Activated CD4-positive, CD25-positive, alpha-beta regulatory T cell treated with anti-CD3 and anti-CD28 coated beads, Interleukin-2, amount 50 U/mL, for 16 hours (primary cell): ENCODE measurements around the gene SH3PXD2B.

ENCODE experiments used
- DNase-seq: peaks from one replicate; pipeline ENCODE4 v3.0.0-alpha.2; 2020; ENCODE audit warnings: low read depth, low spot score

The SH3PXD2B gene

DNA sequence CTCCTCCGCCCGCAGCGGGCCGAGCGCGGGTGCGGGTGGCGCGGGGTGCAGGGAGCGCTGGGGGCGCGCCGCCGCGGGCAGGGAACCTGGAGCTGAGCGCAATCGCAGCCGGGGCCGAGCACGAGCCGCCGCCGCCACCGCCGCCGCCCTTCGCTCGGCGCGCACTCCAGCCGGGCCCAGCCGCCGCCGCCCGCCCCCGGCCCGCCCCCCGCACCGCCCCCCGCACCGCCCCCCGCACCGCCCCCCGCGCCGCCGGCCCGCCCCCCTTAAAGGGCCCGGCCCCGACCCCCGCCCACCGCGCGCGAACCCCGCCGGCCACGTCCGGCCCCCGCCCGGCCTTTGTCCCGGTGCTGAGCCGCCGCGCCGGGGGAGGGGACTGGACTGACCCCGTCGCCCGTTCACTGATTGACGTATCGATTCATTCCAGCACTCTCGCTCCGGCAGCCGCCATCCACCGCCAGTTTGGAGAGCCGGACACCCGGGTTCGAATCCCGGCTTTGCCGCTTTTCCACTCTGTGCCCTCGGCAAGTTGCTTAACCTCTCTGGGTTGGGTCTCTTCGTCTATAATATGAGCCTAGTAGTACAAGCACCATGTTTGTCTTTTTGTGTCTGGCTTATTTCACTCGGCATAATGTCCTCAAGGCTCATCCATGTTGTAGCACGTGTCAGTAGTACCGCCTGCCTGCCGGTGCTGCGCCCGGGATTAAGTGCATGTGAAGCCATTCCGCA is at the start of gene SH3PXD2B:
SH3PXD2B (minus strand) TSS at position 168 of the 729 bp plus-strand sequence. CDS start 173 bp downstream, outside the sequence.
- no peak for DNase-seq

DNA sequence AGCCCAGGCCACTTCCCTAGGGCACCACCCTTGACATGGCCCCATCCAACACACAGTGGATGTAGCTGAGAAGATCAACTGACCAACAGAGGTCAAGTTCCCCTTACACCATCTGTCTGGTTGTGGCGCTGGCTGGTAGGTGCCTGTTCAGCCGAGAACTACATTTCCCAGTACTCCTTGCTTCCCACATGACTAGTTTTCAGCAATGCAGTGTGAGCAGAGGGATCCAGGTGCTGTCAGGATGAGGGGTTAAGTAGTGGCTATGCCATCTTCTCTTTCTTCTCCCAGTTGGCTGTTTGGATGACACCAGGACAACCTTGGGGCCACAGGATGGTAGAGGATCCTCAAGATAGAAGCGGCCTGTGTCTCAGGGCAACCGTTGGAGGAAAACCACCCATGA is 48.6 kb upstream of the SH3PXD2B start:
- DNase-seq = no peak

DNA sequence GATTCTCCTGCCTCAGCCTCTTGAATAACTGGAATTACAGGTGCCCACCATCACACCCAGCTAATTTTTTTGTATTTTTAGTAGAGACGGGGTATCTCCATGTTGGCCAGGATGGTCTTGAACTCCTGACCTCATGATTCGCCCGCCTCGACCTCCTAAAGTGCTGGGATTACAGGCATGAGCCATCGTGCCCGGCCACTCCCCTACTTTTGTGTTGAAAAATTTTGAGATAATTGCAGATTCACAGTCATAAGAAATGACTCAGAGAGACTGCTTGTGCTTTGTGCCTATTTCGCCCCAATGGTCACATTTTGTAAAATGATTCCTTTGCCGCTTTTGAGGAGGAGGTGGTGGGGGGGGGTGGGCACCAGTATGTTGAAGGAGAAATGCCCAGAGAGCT is 48.1 kb upstream of the SH3PXD2B start:
- no peak for DNase-seq

DNA sequence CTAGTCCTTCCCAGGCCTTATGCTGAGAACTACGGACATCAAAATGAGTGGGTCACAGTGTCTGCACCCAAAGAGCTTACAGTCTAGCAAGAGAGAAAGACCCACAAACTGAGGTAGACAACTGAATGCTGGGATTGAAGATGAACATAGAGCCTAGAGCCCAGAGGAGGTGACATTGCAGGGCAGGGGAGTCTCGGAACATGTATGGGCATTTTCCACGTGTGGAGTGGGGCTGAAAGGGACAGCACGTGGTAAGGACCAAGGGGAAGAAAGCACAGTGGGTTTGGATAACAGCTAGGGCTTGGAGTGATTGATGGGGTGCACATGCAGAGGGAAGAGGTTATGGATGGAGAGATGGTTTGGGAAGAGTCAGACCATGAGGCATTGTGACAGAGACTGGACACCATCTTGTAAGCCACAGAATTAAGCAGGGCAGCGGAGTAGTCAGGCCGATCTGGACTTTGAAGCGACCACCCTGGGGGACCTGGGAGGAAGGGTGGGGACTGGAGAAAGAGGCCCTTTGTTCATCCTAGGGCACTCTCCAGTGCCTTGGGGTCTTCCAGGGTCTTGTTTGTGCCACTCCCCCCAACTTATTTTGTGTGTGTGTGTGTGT is 47.5 kb upstream of the SH3PXD2B start:
- DNase-seq = no peak

DNA sequence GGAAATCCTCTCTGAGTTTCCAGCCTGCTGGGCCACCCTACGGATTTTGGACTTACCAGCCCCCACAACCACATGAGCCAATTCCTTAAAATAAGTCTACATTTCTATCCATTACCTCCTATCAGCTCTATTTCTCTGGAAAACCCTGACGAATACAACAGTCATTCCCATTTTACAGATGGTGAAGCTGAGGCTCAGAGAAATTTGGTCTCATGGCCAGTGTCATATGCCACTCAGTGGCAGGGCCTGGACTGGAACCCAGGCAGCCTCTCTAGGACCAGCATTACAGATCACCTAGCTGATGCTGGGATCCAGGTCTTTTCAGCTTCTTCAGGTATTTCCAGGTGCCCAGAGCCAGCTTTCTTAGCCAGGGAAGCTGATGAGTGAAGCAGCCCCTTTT is 45.0 kb upstream of the SH3PXD2B start:
- no peak for DNase-seq

DNA sequence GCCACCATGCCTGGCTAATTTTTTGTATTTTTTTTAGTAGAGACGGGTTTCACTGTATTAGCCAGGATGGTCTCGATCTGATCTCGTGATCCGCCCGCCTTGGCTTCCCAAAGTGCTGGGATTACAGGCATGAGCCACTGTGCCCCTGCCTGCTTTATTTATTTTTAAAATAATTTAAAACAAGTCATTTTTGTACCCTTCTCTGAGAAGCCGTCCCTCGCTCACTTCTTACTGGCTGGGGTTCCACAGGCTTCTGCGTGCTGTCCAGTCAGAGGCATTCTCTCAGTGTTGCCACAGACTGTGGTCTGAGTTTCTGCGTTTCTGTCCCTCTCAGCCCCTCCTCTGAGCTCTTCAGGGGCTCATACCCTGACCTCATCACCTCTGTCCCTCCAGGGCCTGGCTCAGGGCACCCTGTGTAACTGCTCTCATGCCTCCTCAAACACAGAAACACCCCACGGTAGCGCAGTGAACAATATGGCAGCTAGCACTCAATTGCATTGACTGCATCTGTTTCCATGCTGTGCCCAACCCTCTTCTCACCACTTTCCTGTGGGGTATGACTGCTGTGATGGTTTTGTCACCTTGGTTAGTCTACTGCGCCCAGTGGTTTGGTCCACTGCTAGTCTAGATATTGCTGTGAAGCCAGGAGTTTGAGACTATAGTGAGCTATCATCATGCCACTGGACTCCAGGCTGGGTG is 44.3 kb upstream of the SH3PXD2B start:
- no peak for DNase-seq

DNA sequence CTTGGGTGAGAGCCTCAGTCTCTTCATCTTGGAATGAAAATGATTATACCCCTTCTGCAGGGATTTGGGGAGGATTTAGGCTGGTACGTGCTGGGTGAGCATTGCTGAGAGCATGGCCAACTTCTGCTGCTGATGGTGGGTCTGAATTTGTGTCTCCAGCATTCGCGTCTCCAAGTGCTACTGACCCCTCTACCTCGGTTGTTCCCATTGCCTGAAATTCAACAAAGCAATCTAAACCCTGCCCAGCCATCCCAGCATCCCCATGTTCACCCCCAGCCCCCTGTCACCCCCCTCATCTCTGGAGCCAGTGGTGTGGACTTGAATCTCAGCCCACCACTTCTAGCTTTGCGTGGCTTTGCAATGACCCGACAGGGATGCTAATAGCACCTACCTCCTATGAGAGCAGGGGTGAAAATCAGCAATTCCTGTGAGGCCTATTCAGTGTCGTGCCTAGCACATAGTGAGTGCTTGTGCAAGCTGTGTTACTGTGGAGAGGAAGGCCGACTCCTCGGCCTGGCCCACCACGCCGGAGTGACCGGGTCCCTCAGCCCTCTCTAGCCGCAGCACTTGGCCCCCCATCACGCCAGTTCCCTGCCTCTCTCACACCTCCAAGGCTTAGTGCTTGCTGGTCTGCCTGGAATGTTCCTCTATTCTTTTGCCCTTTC is 43.4 kb upstream of the SH3PXD2B start:
- no peak for DNase-seq

DNA sequence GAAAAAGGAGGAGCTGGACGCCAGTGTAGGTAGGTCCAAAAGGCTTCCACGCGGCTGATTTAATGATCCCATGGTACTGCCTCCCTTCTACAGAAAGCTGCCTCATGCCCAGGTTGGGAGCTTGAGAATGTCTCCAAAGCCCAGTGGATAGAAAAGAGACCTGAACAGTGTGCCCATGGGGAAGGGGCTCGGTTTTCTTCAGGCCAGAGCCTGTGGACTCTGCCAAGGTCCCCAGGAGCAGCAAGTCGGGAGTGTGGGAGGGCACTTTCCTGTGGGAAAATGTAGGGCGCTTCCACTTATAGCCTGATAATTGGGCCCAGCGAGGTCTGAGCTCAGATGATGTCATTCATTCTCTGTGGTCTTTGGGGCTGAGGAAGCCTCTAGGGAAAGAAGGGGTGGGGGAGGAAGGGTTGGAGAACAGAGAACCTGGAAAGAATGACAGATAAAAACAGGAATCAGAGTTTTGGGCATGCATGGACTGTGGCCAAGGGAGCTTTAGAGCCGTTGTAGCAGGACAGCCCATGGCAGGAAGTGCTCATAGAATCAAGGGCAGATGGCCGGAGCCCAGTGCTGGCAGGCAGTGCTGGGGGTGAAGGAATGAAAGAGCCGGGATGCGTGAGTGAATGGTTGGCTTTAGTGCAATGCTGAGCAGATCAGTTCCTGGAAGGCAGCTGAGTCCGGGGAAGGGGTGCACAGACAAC is 42.5 kb upstream of the SH3PXD2B start:
- no peak for DNase-seq

DNA sequence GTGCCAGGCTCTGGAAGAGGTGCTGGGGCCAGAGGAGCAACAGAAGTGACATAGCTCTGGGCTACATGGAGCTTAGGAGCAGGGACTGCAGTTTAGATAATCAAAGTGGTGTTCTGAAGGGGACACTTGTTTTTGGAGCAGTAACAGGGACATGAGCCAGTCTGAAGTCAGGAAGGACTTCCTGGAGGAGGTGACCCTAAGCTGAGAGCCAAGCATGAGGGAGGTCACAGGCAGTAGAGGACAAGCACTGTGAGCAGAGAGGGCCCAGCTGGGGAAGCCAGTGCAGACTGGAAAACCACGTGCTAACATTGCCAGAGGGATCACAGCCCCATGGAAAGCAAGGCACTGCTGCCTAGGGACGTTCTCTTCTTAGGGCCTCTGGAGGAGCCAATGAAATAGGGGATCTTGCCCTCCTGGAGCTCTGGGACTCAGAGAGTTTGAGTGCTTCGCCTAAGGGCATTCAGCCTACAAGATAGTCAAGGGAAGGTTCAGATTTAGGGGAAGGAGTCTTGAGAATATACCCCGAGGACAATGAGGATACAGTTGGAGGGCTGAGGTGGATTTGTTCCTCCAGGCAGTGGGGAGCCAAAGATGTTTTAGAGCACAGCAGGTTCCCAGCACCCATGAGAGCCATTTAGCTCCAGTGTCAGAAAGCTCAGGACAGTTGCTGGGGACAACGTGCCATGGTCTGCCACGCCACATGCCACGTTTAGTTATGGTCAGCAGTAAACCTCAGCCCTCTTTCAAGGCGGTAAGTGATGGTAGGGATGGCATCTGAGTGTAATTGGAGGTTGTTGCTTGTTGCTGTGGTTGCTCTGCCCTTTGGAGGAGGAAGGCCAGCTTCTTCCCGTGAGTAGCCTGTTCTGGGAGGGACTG is 40.5 kb upstream of the SH3PXD2B start:
- no peak for DNase-seq

DNA sequence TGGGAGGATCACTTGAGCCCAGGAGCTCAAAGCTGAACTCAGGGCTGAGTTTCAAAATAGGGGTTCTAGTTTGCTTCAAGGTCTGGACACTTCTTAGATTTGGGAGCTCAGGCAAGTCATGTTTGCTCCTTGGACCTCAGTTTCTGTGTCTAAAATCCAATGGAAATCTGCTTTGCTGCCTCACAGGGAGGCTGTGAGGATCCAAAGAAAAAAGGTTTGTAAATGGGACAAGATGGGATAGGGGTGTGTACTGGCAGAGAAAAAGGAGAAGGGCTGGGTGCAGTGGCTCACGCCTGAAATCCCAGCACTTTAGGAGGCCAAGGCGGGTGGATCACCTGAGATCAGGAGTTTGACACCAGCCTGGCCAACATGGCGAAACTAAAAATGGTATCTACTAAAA is 39.6 kb upstream of the SH3PXD2B start:
- DNase-seq = no peak

DNA sequence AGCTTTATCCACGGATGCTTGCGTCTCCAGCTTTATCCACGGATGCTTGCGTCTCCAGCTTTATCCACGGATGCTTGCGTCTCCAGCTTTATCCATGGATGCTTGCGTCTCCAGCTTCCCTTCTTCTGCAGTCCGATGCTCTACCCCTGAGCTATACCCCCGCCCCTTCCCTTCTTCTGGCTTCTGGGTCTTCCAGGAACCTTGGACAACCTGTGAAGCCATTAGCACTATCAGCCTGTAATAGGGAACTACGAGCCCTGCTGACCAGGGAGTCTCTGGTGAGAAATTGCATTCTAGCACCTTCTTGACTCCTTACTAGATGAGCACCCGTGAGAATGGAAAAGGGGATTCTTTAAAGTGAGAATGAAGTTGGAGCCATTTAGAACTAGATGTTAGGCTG is 39.1 kb upstream of the SH3PXD2B start:
- DNase-seq = no peak

DNA sequence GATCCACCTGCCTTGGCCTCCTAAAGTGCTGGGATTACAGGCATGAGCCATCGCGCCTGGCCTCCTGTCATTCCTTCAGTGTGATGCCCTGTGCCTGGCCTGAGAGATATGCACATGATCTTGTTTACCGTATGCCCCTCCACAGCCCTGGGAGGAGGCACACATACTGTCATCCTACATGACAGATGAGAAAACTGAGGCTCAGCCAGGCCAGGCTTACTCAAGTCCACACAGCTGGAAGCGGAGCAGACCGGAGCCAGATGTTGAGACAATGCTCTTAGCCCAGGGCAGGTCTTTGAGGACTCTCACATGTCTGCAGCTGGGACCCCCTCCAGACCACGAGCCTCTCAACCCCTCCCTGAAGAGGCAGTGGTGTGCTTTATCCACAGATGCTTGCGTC is 38.7 kb upstream of the SH3PXD2B start:
- DNase-seq = no peak

DNA sequence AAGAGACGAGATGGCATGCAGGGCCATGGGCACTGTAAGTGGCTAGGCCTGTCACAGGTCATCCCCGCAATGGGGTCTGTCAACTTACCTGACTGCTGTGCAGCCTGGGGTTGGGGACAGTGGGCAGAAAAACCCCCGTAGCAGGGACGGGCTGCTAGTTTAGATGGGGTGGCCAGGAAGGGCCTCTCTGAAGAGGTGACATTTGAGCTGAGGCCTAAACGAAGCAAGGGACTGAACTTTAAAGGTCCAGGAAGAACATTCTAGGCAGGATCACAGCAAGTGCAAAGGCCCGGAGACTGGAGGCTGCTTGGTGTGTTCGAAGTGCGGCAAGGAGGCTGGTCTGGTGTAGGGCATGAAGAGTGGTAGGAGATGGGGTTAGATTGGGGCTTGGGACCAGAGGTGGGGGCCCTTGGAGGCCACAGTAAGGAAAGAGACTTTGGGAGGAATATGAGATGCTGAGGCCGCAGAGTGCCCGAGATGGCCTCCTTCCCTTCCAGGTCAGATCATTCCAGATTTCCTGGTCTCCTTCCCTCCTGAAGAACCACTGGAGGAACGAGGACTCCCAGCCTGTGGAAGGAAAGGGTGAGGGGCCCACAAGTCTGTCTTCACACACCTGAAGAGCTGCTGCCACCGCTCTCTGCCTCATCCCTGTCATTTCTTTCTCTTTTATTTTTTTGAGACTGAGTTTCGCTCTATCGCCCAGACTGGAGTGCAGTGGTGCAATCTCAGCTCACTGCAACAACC is 37.9 kb upstream of the SH3PXD2B start:
- DNase-seq = no peak

DNA sequence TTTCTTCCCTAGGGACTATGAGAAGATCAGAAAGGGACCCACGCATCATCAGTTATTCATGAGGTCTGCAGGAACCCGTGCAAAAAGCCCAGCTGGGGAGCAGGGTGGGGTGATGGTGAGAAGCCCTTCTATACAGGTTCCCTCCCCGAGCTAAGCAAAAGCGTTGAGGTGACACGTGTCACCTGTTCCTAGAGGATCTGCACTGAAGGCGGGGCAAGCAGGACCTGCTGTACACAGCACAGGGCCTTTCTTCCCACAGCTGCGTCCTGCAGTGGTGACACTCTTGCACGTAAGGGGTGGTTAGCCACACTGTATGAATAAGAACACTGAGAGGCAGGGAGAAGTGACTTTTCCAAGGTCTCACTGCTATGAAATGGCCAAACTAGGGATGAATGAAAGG is 37.2 kb upstream of the SH3PXD2B start:
- DNase-seq = no peak

DNA sequence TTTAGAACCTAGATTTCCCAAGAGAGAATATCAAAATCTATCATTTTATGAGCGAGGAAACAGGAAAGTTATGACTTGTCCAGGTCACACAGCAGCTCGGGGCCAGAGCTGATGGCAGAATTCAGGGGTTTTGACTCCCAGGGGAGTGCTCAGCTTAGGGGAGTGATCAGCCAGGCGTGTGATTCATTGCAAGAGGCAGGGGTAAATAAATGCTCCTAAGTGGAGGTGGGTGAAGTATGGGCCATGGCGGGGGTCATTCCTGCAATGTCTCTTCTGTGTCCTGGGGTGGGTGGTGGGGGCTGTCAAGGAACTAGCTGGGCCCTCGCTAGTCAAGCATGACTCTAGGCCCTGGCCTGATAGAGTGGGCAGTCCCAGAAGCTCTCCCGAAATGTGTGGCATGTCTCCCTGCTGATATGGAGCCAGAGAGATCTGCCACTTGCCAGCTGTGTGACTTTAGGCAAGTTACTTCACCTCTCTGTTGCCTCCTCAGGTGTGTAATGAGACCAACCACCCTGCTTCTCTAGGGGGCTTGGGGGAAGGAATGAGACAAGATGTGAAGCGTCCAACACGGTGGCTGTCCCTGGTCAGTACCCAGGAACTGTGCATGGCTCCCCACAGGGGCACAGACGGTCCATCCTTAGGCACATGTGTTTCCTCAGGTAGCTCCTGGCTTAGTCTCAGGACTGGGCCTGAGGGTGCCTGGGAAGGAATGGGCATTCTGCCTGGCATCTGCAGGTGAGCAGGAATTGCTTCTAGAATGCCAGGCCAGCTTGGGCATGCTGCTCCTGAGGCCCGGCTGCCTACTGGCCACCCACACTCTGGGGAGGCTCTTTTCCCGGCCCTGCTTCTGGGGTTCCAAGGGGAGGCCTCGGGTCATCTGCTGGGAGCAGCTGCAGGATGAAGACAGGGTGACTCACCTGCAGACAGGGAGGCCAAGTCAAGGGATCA is 36.5 kb upstream of the SH3PXD2B start:
- no peak for DNase-seq

DNA sequence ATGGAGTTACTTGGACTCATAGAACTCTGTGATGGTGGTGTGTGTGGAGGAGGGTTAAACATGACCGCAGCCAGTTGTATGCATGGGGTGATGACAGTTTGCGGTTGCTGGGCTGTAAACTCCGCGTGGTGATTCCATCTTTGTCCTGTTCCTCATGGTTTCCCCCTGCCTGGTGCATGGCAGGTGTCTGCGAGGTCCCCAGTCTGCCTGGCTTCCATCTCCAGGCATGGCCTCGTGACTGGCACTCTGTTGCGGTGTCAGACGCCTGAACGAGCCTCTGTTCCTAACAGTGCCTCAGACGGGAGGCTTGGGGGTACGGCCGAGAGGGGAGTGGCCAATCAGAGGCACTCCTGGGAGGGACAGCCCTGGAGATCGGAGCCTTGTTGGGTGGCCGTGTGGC is 33.9 kb upstream of the SH3PXD2B start:
- no peak for DNase-seq

DNA sequence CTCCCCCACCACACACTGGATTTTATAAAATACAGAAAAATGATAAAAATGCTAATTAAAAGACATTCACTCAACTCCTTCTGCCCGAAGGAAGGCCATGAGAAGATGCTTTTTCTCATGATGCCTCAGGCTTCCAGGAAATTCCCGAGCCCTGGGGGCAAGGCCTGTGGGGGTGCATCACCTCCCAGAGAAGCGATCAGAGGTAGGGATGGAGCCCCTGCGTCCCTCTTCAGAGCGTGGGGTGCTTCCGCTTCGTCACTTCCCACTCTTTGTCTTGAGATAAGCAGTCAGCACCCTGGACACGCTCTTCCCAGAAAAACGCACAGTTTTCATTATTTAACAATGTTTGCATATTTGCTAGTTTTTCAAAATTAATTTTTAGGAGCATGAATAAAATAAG is 33.3 kb upstream of the SH3PXD2B start:
- no peak for DNase-seq

DNA sequence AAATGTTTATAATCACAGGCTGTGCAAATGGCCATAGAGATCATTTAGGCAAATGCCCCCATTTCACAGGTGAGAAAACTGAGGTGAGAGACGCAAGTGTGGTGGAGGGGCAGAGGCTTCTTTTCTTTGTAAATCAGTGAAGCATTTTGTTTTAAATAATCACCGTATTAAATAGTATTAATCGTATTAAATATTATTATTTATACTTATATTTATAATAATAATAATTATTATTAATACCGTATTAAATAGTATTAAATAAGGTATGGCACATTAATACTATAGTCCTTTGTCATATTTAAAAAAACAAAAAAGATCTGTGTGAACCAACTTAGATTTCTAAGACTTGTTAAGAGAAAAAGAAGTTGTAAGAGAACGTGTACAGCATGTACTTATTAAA is 32.6 kb upstream of the SH3PXD2B start:
- no peak for DNase-seq

DNA sequence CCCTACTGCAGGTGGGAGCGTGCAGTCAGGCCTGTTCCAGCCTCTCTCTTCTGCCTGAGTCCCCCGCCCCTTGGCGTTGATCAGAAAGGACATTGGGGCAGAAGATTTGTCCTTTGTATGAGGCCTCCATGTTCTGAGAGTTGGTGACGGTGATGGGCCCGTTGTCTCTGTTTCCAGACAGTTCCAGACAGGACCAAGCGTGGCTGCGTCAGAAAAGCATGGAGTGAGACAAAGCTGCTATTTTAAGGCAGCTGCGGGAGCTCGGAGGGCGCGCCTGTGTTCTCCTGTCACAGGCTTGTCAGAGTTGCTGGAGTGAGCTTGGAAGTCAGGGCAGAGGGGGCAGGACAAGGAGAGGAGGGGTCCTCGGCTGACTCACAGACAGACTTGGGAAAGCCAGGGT is 32.1 kb upstream of the SH3PXD2B start:
- no peak for DNase-seq
